Raji (cell line): ENCODE results near the gene SOCS1.

Source experiments
- POLR2A ChIP-seq: IDR thresholded peaks from 2 replicates; pipeline ENCODE4 v1.6.1; 2011; ENCODE audit warnings: low read depth, low read length, control low read depth; ENCODE audit not compliant: insufficient read depth

Gene SOCS1

DNA sequence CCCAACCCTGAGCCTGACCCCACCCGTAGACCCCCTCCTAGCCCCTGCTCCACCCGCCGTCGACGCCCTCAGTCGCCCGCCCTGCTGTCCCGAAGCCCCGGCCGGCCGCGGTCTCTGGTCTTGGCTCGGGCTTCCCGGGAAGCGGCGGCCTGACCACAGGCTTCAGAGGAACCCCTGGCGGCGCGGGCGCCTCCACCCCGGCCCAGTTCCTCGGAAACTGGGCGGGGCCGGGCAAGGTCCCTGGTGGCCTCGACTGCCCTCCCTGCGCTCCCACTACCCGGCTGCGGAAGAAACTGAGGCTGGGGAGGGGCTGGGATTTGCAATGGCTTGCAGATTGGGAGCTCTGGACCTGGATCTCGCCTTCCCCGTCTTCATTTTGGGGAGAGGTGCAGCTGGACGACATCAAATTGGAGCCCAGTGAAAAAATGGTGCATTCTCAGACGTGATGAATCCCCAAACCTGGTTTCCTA lies 692 bp upstream of the SOCS1 start:
- no peak for TF ChIP-seq POLR2A

DNA sequence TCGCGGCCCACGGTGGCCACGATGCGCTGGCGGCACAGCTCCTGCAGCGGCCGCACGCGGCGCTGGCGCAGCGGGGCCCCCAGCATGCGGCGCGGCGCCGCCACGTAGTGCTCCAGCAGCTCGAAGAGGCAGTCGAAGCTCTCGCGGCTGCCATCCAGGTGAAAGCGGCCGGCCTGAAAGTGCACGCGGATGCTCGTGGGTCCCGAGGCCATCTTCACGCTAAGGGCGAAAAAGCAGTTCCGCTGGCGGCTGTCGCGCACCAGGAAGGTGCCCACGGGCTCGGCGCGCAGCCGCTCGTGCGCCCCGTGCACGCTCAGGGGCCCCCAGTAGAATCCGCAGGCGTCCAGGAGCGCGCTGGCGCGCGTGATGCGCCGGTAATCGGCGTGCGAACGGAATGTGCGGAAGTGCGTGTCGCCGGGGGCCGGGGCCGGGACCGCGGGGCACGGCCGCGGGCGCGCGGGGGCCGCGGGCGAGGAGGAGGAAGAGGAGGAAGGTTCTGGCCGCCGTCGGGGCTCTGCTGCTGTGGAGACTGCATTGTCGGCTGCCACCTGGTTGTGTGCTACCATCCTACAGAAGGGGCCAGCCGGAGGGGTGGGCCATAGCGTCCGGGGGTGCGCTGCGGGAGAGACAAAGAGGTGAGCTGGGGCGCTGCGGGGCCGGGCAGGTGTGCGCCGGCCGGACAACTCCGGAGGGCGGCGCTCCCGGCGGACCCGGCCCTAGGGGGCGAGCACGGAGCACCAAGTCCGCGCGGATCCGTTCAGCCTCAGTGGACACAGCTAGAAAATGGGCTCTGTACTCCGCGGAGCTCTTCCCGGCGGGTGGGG lies 879 bp downstream of the SOCS1 start:
- TF ChIP-seq POLR2A = no peak

GRCh38 chr16:11253995-11254912 lies 1.8 kb downstream of the SOCS1 start:
- peak; percentile 60 for TF ChIP-seq POLR2A

GRCh38 chr16:11253009-11253994 lies 2.7 kb downstream of the SOCS1 start:
- TF ChIP-seq POLR2A = no peak; the same call in none of the 2 replicates

- no peak for TF ChIP-seq POLR2A
Measured at GRCh38 chr16:11252482-11252931, 3.5 kb downstream of the SOCS1 start.

DNA sequence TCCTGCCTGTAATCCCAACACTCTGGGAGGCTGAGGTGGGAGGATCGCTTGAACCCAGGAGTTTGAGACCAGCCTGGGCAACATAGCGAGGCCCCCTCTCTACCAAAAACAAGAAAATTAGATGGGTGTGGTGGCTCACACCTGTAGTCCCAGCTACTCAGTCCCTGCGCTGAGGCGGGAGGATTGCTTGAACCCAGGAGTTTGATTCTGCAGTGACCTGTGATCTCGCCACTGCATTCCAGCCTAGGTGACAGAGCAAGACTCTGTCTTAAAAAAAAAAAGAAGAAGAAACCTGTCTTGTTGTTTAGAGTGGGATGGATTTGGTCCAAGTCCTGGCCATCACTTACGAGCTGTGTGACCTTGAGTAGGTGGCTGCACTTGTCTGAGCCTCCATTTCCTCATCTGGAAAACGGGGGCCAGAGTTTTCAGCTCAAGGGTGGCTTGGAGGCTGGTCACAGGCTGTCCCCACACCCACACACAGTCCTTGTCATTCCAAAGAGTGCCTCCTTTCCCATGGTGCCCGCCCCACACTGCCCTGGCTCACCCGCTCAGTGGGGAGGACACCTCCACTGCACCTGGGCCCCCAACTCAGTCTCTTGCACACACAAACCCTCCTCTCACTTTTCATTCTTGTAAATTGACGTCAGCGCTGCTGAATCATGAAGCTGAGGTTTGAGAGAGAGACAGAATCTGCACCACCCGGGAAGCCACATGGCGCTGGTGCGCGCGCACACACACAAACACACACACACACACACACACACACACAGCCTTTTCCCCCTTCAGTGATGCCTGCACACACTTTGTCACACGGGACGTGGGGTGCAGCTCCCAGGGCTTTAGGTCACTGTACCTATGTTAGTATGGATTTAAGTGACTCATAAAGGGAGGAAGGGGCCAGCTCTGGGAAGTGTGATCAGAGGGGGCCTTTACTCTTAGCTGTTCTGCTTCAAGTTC lies 4.2 kb downstream of the SOCS1 start:
- TF ChIP-seq POLR2A = peak; percentile 42

- no peak; the same call in 1 of the 2 replicates for TF ChIP-seq POLR2A
Measured at GRCh38 chr16:11250786-11251524, 5.0 kb downstream of the SOCS1 start.

- TF ChIP-seq POLR2A = peak; percentile 48; the same call in 1 of the 2 replicates
Measured at GRCh38 chr16:11250091-11250785, 5.8 kb downstream of the SOCS1 start.

- TF ChIP-seq POLR2A = no peak
Measured at GRCh38 chr16:11249233-11250061, 6.6 kb downstream of the SOCS1 start.

DNA sequence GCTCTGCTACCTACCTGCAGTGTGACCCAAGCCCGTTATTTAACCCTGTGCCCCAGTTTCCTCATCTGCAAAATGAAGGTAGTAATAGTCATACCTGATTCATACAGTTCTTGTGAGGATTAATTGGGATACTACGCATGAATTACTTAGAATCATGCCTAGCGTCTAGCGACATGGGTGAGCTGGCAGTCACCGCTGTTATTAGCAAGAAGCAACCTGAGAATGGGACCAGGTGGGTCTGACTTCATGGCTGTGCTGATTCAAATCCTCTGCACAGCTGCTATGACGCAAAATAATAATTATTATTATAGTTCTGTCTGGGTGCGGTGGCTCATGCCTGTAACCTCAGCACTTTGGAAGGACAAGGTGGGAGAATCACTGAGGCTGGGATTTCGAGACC lies 7.9 kb downstream of the SOCS1 start:
- no peak for TF ChIP-seq POLR2A

DNA sequence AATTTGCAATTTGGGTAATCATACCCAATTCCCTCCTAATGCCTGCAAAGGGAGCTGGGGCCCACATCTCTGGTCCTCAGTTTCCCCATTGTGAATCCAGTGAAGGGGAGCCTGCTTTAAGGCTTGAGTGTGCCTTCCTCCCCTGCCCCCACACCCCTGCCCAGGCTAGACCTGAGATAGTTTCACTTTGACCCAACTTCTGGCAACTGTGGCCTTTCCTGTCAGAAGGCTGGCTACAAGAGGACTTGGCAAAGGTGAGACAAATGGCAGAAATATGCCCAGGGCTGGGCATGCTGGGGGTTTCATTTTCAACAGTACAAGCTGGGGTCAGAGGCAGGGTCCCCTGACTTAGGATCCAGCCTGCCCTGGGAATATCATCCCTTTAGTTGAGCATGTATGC lies 10.0 kb downstream of the SOCS1 start:
- TF ChIP-seq POLR2A = no peak
